IMR-90 (cell line): ENCODE measurements around the gene MKNK2. TPM values are rescaled to one million over a fixed set of nuclear protein-coding genes. Genes with fewer than 3 reads are reported as not detected.
A peak's percentile ranks its signal among the peaks of the same experiment; 100 is the strongest.

ENCODE experiments used
- ATAC-seq: fragments of 200-7000 bp; cut with Tn5 transposase; 2 replicates; pipeline ENCODE4 v1.9.1; 2020; ENCODE audit warnings: low read depth, mild to moderate bottlenecking, moderate library complexity
- BruUV-seq: library from RNA; stranded (reverse); fragments of 400-500 nt; replicated peaks from 2 replicates; lab custom pipeline; 2021; lab: Mats Ljungman, UMichigan
- CTCF ChIA-PET: fragments of 300-600 bp; formaldehyde crosslinking; extraction: SDS; loops from one replicate; lab custom pipeline; 2021; ENCODE audit warnings: antibody characterized with exemption; lab: Yijun Ruan, JAX
- POLR2A ChIA-PET: fragments of 300-600 bp; sonication (Branson Sonifier 250); formaldehyde crosslinking; loops from one replicate; lab custom pipeline; 2022; ENCODE audit warnings: antibody characterized with exemption; ENCODE audit not compliant: unreplicated experiment; lab: Charles Lee
- DNase-seq: peaks from one replicate; pipeline ENCODE4 v3.0.0; 2013
- H2AFZ ChIP-seq: replicated peaks from 2 replicates; pipeline ENCODE3; 2013; ENCODE audit warnings: low read length, mild to moderate bottlenecking; ENCODE audit not compliant: poor library complexity
- H2AK5ac ChIP-seq: 2 replicates; pipeline ENCODE4 v1.6.1; 2013; ENCODE audit warnings: low read depth, low read length, inconsistent platforms
- H2AK9ac ChIP-seq: replicated peaks from 2 replicates; pipeline ENCODE3; 2013; ENCODE audit warnings: mild to moderate bottlenecking, low read depth, low read length, moderate library complexity; ENCODE audit not compliant: poor library complexity
- H2BK120ac ChIP-seq: 2 replicates; pipeline ENCODE4 v1.6.1; 2013; ENCODE audit warnings: low read depth, low read length, inconsistent platforms
- H2BK15ac ChIP-seq: 3 replicates; pipeline ENCODE4 v1.6.1; 2013; ENCODE audit warnings: low read depth, low read length, inconsistent platforms
- H2BK20ac ChIP-seq: 2 replicates; pipeline ENCODE4 v1.6.1; 2013; ENCODE audit warnings: low read depth, mild to moderate bottlenecking, inconsistent platforms, low read length, moderate library complexity
- H2BK5ac ChIP-seq: 2 replicates; pipeline ENCODE4 v1.6.1; 2013; ENCODE audit warnings: mild to moderate bottlenecking, low read depth, low read length, inconsistent platforms; ENCODE audit not compliant: poor library complexity, severe bottlenecking
- H3K14ac ChIP-seq: replicated peaks from 2 replicates; pipeline ENCODE4 v1.6.1; 2013; ENCODE audit warnings: low read depth, low read length, inconsistent platforms
- H3K18ac ChIP-seq: 2 replicates; pipeline ENCODE4 v1.6.1; 2013; ENCODE audit warnings: low read depth, low read length, control low read depth
- H3K23ac ChIP-seq: 2 replicates; pipeline ENCODE4 v1.6.1; 2013; ENCODE audit warnings: low read depth, low read length, inconsistent platforms
- H3K27ac ChIP-seq: 2 replicates; pipeline ENCODE4 v1.5.1; 2013; ENCODE audit warnings: mild to moderate bottlenecking, control low read depth, low read length; ENCODE audit not compliant: insufficient read depth
- H3K27me3 ChIP-seq: 2 replicates; pipeline ENCODE4 v1.6.1; 2013; ENCODE audit warnings: low read length; ENCODE audit not compliant: control insufficient read depth, insufficient read depth
- H3K36me3 ChIP-seq: 2 replicates; pipeline ENCODE4 v1.6.1; 2013; ENCODE audit warnings: low read length, mixed read lengths; ENCODE audit not compliant: control insufficient read depth, insufficient read depth
- H3K4ac ChIP-seq: 2 replicates; pipeline ENCODE4 v1.6.1; 2013; ENCODE audit warnings: low read depth, low read length, inconsistent platforms
- H3K4me1 ChIP-seq: 2 replicates; pipeline ENCODE4 v1.6.1; 2013; ENCODE audit warnings: low read length, mixed read lengths; ENCODE audit not compliant: control insufficient read depth, insufficient read depth
- H3K4me2 ChIP-seq: 2 replicates; pipeline ENCODE4 v1.6.1; 2013; ENCODE audit warnings: low read depth, mild to moderate bottlenecking, control low read depth, low read length, moderate library complexity
- H3K4me3 ChIP-seq: 2 replicates; pipeline ENCODE4 v1.5.1; 2013; ENCODE audit warnings: low read depth, mild to moderate bottlenecking, control low read depth, low read length, moderate library complexity; ENCODE audit not compliant: insufficient read depth
- H3K56ac ChIP-seq: 2 replicates; pipeline ENCODE4 v1.6.1; 2013; ENCODE audit warnings: low read length, inconsistent platforms; ENCODE audit not compliant: insufficient read depth; ENCODE audit errors: extremely low read depth
- H3K79me1 ChIP-seq, 2 experiments: 2 replicates each; pipeline ENCODE4 v1.6.1; 2013; ENCODE audit warnings: low read length in 2 of 2, inconsistent platforms in 1 of 2, low read depth in 1 of 2
- H3K9ac ChIP-seq: 2 replicates; pipeline ENCODE4 v1.6.1; 2013; ENCODE audit warnings: low read depth, low read length, control low read depth
- H3K9me1 ChIP-seq: 2 replicates; pipeline ENCODE4 v1.6.1; 2013; ENCODE audit warnings: low read length, inconsistent platforms; ENCODE audit not compliant: insufficient read depth
- H3K9me3 ChIP-seq: 2 replicates; pipeline ENCODE4 v1.6.1; 2013; ENCODE audit warnings: low read length; ENCODE audit not compliant: control insufficient read depth, insufficient read depth
- H4K20me1 ChIP-seq: 2 replicates; pipeline ENCODE4 v1.6.1; 2013; ENCODE audit warnings: low read length, inconsistent platforms; ENCODE audit not compliant: insufficient read depth
- H4K5ac ChIP-seq: 2 replicates; pipeline ENCODE4 v1.6.1; 2013; ENCODE audit warnings: mild to moderate bottlenecking, low read depth, low read length, control low read depth
- H4K8ac ChIP-seq, 2 experiments: 2 replicates each; pipeline ENCODE4 v1.6.1; 2013; ENCODE audit warnings: low read depth in 2 of 2, low read length in 2 of 2, control low read depth in 1 of 2, inconsistent platforms in 1 of 2
- H4K91ac ChIP-seq: 2 replicates; pipeline ENCODE4 v1.6.1; 2013; ENCODE audit warnings: low read depth, low read length, inconsistent platforms; ENCODE audit not compliant: insufficient read depth
- BHLHE40 ChIP-seq: fragments of 150-350 bp; IDR thresholded peaks from 2 replicates; pipeline ENCODE4 v1.6.1; 2016; ENCODE audit warnings: mild to moderate bottlenecking, low read depth, low read length
- CEBPB ChIP-seq: IDR thresholded peaks from 2 replicates; pipeline ENCODE4 v1.6.1; 2012; ENCODE audit warnings: low read depth, low read length, improper control_type of control experiment
- FOS ChIP-seq: fragments of 150-350 bp; IDR thresholded peaks from 2 replicates; pipeline ENCODE4 v1.6.1; 2016; ENCODE audit warnings: low read depth, low read length
- MAFK ChIP-seq: IDR thresholded peaks from 2 replicates; pipeline ENCODE4 v1.6.1; 2012; ENCODE audit warnings: low read depth, low read length, improper control_type of control experiment
- MAZ ChIP-seq: IDR thresholded peaks from 2 replicates; pipeline ENCODE4 v1.6.1; 2012; ENCODE audit warnings: low read depth, mild to moderate bottlenecking, low read length, improper control_type of control experiment, moderate library complexity, borderline replicate concordance
- MXI1 ChIP-seq: IDR thresholded peaks from 2 replicates; pipeline ENCODE4 v1.6.1; 2012; ENCODE audit warnings: low read depth, mild to moderate bottlenecking, low read length, moderate library complexity, borderline replicate concordance
- NFE2L2 ChIP-seq: fragments of 150-350 bp; IDR thresholded peaks from 2 replicates; pipeline ENCODE4 v1.6.1; 2016; ENCODE audit warnings: low read depth, mild to moderate bottlenecking, low read length
- POLR2A ChIP-seq: IDR thresholded peaks from 2 replicates; pipeline ENCODE4 v1.6.1; 2012; ENCODE audit warnings: mild to moderate bottlenecking, low read depth, low read length
- RAD21 ChIP-seq: IDR thresholded peaks from 2 replicates; pipeline ENCODE4 v1.6.1; 2012; ENCODE audit warnings: low read length, improper control_type of control experiment
- RCOR1 ChIP-seq: IDR thresholded peaks from 2 replicates; pipeline ENCODE4 v1.6.1; 2012; ENCODE audit warnings: mild to moderate bottlenecking, low read length, improper control_type of control experiment; ENCODE audit not compliant: insufficient replicate concordance
- RFX5 ChIP-seq: IDR thresholded peaks from 2 replicates; pipeline ENCODE4 v1.8.0; 2012; ENCODE audit warnings: low read depth, mild to moderate bottlenecking, low read length, moderate library complexity
- SMC3 ChIP-seq: fragments of 150-350 bp; IDR thresholded peaks from 2 replicates; pipeline ENCODE4 v1.6.1; 2016; ENCODE audit warnings: low read depth, mild to moderate bottlenecking, antibody characterized with exemption, low read length, moderate library complexity
- WGBS, 2 experiments: methylation state at CpG; one replicate each; pipeline versions ENCODE4 v1.1.5 to v1.1.7; 2013; ENCODE audit warnings: missing lambda C conversion rate in 2 of 2; ENCODE audit not compliant: insufficient read length in 1 of 2; ENCODE audit errors: extremely low coverage in 2 of 2; 5-methylcytosine and 5-hydroxymethylcytosine counted together
- dilution Hi-C: fragments of 300-500 bp; cut with HindIII; formaldehyde crosslinking; loops from one replicate; pipeline ENCODE4 v1.14.3; 2018; ENCODE audit warnings: low sequenced_read_pairs; ENCODE audit not compliant: unreplicated experiment
- in situ Hi-C: fragments of 300-500 bp; cut with MboI; formaldehyde crosslinking; loops from 3 replicates; pipeline ENCODE4 v1.14.3; 2019; ENCODE audit warnings: low sequenced_read_pairs, inconsistent platforms, mixed read lengths
- intact Hi-C: fragments of 100-400 bp; cut with micrococcal nuclease; formaldehyde crosslinking; loops from 2 replicates; pipeline ENCODE4 v1.10.0; 2022
- polyA plus RNA-seq, 3 experiments: library from polyadenylated mRNA; depleted of rRNA; stranded (reverse); fragments of >200 nt; gene quantifications; 2 replicates each; pipeline ENCODE4 v1.2.3, GENCODE V29; 2012; ENCODE audit warnings: low replicate concordance in 1 of 3
- total RNA-seq: library from RNA; depleted of rRNA; stranded (reverse); fragments of >200 nt; gene quantifications from 2 replicates; pipeline ENCODE4 v1.2.3, GENCODE V29; 2012
- TF ChIP-seq, protein P1 (sequence below): conservative IDR thresholded peaks from 2 replicates; pipeline ENCODE4 v1.5.1; 2012; ENCODE audit warnings: mild to moderate bottlenecking, low read depth, low read length, improper control_type of control experiment
- TF ChIP-seq, protein P2 (sequence below): fragments of 150-350 bp; IDR thresholded peaks from 2 replicates; pipeline ENCODE4 v1.6.1; 2017; ENCODE audit warnings: mild to moderate bottlenecking, antibody characterized with exemption, low read length, low read depth
- TF ChIP-seq, protein P3 (sequence below): fragments of 150-350 bp; IDR thresholded peaks from 2 replicates; pipeline ENCODE4 v1.6.1; 2016; ENCODE audit warnings: low read depth, mild to moderate bottlenecking, low read length, moderate library complexity, borderline replicate concordance

The MKNK2 gene
- total and polyA plus RNA-seq, 2 of the 4 experiments (the other 2 are of a cell fraction) = 21.9 to 31.8 TPM

DNA sequence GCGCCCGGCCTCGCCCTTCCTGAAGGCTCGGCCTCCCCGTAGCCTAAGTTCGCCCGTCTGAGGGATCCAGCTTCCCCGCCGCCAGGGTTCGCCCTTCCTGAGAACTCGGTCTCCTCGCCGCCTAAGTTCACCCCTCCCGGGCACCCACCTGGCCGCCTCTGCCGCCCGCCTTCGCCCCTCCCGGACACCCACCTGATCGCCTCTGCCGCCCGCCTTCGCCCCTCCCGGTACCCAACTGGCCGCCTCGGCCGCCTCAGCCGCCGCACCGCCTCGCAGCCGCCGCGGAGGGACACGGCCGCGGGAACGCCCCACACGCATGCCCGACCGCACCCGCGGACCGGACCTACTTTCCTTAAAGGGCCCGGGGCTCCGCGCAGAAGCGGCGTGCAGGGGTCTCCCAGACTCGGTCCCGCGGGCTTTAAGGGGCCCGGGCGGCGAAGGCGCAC is 45.0 kb upstream of the MKNK2 start, which contains the start of gene MOB3A:
Gene MOB3A, minus strand, starts transcription at position 293 of the 446 bp plus-strand sequence. CDS start 17,766 bp downstream, outside the sequence.
- BruUV-seq = no TSS peak
- Histone ChIP-seq H3K27ac (peak within 1 kb of the TSS; percentile 89), H3K9me1 (peaks cover 8% of the 10 kb centered on the region), H3K79me1 (peaks cover 10 to 38% of the 10 kb centered on the region in 2 experiments), H2AFZ (peak within 1 kb of the TSS; percentile 99), H3K27me3 (no peaks in the 10 kb centered on the region), H2BK5ac (peak within 1 kb of the TSS; percentile 96), H4K20me1 (peaks cover 18% of the 10 kb centered on the region), H2BK15ac (peak within 1 kb of the TSS; percentile 82; the same call in 1 of the 3 replicates), H4K8ac (peak within 1 kb of the TSS; percentile 91 to 92), H2BK120ac (peak within 1 kb of the TSS; percentile 90; the same call in 1 of the 2 replicates), H3K4ac (peak within 1 kb of the TSS; percentile 93), H3K9me3 (no peaks in the 10 kb centered on the region), H3K4me1 (peaks cover 6% of the 10 kb centered on the region), H3K9ac (peak within 1 kb of the TSS; percentile 58), H3K4me2 (peak within 1 kb of the TSS; percentile 95), H2BK20ac (no peak within 1 kb of the TSS), H3K36me3 (peaks cover 21% of the 10 kb centered on the region), H3K23ac (no peak within 1 kb of the TSS; the same call in none of the 2 replicates), H3K18ac (no peak within 1 kb of the TSS; the same call in 1 of the 2 replicates), H3K14ac (peak within 1 kb of the TSS; percentile 86), H2AK9ac (peak within 1 kb of the TSS; percentile 99), H3K4me3 (peak within 1 kb of the TSS; percentile 70), H2AK5ac (peak within 1 kb of the TSS; percentile 86), H4K5ac (0 out of 2 replicates have a peak within 1 kb of the TSS, but pooled peaks have one; percentile 40), H3K56ac (no peak within 1 kb of the TSS; the same call in 1 of the 2 replicates), H4K91ac (peak within 1 kb of the TSS; percentile 87)
- ChIA-PET CTCF (no interaction called here), POLR2A (interaction anchor here (0.6 kb wide), 1 partner anchor 18 kb away, joined by 3 read pairs; no protein-coding TSS in a partner anchor)
- TF ChIP-seq MXI1 (peak; percentile 80), RCOR1 (no peak), SMC3 (peak; percentile 12; the same call in 1 of the 2 replicates), BHLHE40 (peak; percentile 68), MAFK (no peak), NFE2L2 (no peak), RAD21 (no peak), CEBPB (no peak), RFX5 (no peak), MAZ (no peak), FOS (no peak), POLR2A (peak; percentile 66)
- TF ChIP-seq, protein P1, sequence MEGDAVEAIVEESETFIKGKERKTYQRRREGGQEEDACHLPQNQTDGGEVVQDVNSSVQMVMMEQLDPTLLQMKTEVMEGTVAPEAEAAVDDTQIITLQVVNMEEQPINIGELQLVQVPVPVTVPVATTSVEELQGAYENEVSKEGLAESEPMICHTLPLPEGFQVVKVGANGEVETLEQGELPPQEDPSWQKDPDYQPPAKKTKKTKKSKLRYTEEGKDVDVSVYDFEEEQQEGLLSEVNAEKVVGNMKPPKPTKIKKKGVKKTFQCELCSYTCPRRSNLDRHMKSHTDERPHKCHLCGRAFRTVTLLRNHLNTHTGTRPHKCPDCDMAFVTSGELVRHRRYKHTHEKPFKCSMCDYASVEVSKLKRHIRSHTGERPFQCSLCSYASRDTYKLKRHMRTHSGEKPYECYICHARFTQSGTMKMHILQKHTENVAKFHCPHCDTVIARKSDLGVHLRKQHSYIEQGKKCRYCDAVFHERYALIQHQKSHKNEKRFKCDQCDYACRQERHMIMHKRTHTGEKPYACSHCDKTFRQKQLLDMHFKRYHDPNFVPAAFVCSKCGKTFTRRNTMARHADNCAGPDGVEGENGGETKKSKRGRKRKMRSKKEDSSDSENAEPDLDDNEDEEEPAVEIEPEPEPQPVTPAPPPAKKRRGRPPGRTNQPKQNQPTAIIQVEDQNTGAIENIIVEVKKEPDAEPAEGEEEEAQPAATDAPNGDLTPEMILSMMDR = peak; percentile 43
- TF ChIP-seq, protein P2, sequence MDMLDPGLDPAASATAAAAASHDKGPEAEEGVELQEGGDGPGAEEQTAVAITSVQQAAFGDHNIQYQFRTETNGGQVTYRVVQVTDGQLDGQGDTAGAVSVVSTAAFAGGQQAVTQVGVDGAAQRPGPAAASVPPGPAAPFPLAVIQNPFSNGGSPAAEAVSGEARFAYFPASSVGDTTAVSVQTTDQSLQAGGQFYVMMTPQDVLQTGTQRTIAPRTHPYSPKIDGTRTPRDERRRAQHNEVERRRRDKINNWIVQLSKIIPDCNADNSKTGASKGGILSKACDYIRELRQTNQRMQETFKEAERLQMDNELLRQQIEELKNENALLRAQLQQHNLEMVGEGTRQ = no peak
- TF ChIP-seq, protein P3, sequence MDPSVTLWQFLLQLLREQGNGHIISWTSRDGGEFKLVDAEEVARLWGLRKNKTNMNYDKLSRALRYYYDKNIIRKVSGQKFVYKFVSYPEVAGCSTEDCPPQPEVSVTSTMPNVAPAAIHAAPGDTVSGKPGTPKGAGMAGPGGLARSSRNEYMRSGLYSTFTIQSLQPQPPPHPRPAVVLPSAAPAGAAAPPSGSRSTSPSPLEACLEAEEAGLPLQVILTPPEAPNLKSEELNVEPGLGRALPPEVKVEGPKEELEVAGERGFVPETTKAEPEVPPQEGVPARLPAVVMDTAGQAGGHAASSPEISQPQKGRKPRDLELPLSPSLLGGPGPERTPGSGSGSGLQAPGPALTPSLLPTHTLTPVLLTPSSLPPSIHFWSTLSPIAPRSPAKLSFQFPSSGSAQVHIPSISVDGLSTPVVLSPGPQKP = no peak
- intact Hi-C loops = loop anchor here (1.0 kb wide), 1 partner anchor 77 kb away; no protein-coding TSS in a partner anchor
- dilution Hi-C loops = no loop called here
- in situ Hi-C loops = no loop called here
- DNase-seq = peak; percentile 89
- peak; percentile 69 for ATAC-seq
- WGBS, 2 experiments = 0% methylated on average over 30 of the region's 56 CpGs; no CpG with 5 or more reads in 1 of the 2 experiments
